Tibial artery (tissue), 4 donors: ENCODE measurements around the gene SCFD1.

Source experiments
- DNase-seq, 2 donors: peaks; one replicate each; pipeline ENCODE4 v3.0.0-alpha.2; 2019
- H3K27ac ChIP-seq, 2 donors: fragments of 200-600 bp; sonication (generic) in 1 of 2; 1 replicate in 1 of 2; 2 replicates in 1 of 2; pipeline ENCODE4 v1.5.1; 2018 to 2019; ENCODE audit warnings: mild to moderate bottlenecking in 1 of 2
- H3K27me3 ChIP-seq, 2 donors: fragments of 200-600 bp; sonication (generic) in 1 of 2; one replicate each; pipeline versions ENCODE4 v1.5.1 to v1.6.0; 2016 to 2019
- H3K36me3 ChIP-seq, 3 donors: fragments of 200-600 bp; sonication (generic) in 2 of 3; one replicate each; pipeline ENCODE4 v1.5.1; 2016 to 2019; ENCODE audit warnings: mild to moderate bottlenecking in 2 of 3
- H3K4me1 ChIP-seq, 4 donors: fragments of 200-600 bp; sonication (generic) in 2 of 4; 1 replicate in 3 of 4; 2 replicates in 1 of 4; pipeline ENCODE4 v1.5.1; 2016 to 2019
- H3K4me3 ChIP-seq, 2 donors: fragments of 200-600 bp; sonication (generic) in 1 of 2; 1 replicate in 1 of 2; 2 replicates in 1 of 2; pipeline ENCODE4 v1.5.1; 2018 to 2019; ENCODE audit warnings: mild to moderate bottlenecking in 2 of 2
- H3K9me3 ChIP-seq, 3 donors: fragments of 200-600 bp; sonication (generic) in 1 of 3; one replicate each; pipeline ENCODE4 v1.5.1; 2016 to 2019
- CTCF ChIP-seq, 2 experiments: fragments of 200-600 bp in 1 of 2; fragments of 450-650 bp in 1 of 2; IDR thresholded peaks; one replicate each; pipeline ENCODE4 v1.5.1; 2017 to 2019; ENCODE audit warnings: antibody characterized with exemption in 2 of 2, mild to moderate bottlenecking in 1 of 2, moderate library complexity in 1 of 2
- intact Hi-C: fragments of 100-400 bp; cut with DNase I; formaldehyde crosslinking; loops from one replicate; pipeline ENCODE4 v1.15.0; 2023; ENCODE audit warnings: low total_unique reads

Gene SCFD1

DNA sequence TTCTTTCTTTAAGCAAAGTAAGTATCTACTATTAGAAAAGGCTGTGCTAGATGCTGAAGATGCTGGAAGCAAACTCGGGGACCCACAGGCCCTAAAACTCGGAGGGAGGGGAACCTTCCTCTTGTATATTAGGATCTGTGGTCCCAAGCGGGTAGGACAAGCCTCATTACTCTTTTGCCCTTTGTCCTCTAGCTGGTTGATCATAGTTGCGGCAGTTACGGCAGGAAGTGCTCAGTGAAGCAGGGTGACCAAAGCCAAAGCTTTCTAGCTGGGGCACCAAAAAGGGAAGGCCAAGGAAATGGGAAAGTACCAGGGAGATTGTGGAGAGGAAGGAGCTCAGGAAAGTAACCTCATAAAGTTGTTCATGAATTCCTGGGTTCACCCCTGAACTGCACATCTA lies 76.3 kb downstream of the SCFD1 start:
- Histone ChIP-seq H3K36me3 (peaks cover 44 to 47% (median 45%) of the 10 kb centered on the region in 3 donors), H3K4me3 (no peak overlapping the region), H3K4me1 (no peaks in the 10 kb centered on the region), H3K27ac (no peak overlapping the region), H3K27me3 (no peaks in the 10 kb centered on the region), H3K9me3 (no peaks in the 10 kb centered on the region)
- DNase-seq: no peak
- TF ChIP-seq CTCF (IDR thresholded peaks at IDR 0.05): no peak
- intact Hi-C loops: no loop called here

DNA sequence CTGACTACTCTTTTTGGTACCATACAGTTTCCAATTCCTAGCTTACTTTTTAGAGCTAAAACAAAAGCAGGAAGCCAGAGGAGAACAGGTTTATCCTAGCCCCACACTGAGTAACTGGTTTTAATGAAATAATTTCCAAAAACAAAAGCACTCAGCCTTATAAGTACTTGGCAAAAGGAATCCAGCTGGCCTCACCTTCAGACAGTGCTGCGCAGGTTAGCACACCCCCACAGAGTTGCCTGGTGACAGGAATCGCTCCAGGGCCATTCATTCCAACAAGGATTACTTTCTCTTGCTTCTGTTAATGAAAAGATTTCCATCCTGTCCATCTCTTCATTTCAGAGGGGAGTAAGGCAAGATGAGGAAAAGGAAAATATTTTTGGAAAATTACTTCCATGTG lies 84.6 kb downstream of the SCFD1 start:
- H3K27me3 ChIP-seq: no peaks in the 10 kb centered on the region
- no peaks in the 10 kb centered on the region for H3K9me3 ChIP-seq
- no peaks in the 10 kb centered on the region for H3K4me1 ChIP-seq
- H3K36me3 ChIP-seq: peaks cover 17 to 37% (median 17%) of the 10 kb centered on the region in 3 donors
- intact Hi-C loops: no loop called here
- no peak overlapping the region for H3K4me3 ChIP-seq
- DNase-seq: no peak
- H3K27ac ChIP-seq: no peak overlapping the region
- TF ChIP-seq CTCF (IDR thresholded peaks at IDR 0.05): no peak

- Histone ChIP-seq H3K9me3 (no peaks in the 10 kb centered on the region), H3K4me3 (no peak overlapping the region), H3K27me3 (no peaks in the 10 kb centered on the region), H3K27ac (no peak overlapping the region), H3K4me1 (no peaks in the 10 kb centered on the region), H3K36me3 (peaks cover 12 to 33% (median 19%) of the 10 kb centered on the region in 3 donors)
- DNase-seq: no peak
- intact Hi-C loops: no loop called here
- TF ChIP-seq CTCF (IDR thresholded peaks at IDR 0.05): no peak
Measured at GRCh38 chr14:30708157-30708556, 86.0 kb downstream of the SCFD1 start.

DNA sequence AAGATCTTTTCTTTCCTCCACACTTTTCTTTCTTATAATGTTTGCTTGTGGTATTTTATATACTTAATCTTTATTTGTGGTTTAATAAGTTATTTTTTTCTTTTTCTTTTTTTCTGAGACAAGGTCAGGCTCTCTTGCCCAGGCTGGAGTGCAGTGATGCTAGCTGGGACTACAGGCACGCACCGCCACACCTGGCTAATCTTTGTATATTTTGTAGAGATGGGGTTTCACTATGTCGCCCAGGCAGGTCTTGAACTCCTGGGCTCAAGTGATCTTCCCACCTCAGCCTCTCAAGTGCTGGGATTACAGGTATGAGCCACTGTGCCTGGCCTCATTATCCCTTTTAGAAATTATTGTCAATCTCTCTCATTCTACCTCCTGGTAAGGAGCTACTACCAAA lies 87.1 kb downstream of the SCFD1 start:
- Histone ChIP-seq H3K36me3 (peaks cover 12 to 33% (median 19%) of the 10 kb centered on the region in 3 donors), H3K27me3 (no peaks in the 10 kb centered on the region), H3K27ac (no peak overlapping the region), H3K9me3 (no peaks in the 10 kb centered on the region), H3K4me3 (no peak overlapping the region), H3K4me1 (no peaks in the 10 kb centered on the region)
- intact Hi-C loops: no loop called here
- DNase-seq: no peak
- no peak for TF ChIP-seq CTCF (IDR thresholded peaks at IDR 0.05)

- no peaks in the 10 kb centered on the region for H3K9me3 ChIP-seq
- DNase-seq: no peak
- H3K4me3 ChIP-seq: no peak overlapping the region
- intact Hi-C loops: no loop called here
- TF ChIP-seq CTCF (IDR thresholded peaks at IDR 0.05): no peak
- peaks cover 6 to 31% (median 25%) of the 10 kb centered on the region in 3 donors for H3K36me3 ChIP-seq
- no peak overlapping the region for H3K27ac ChIP-seq
- no peaks in the 10 kb centered on the region for H3K4me1 ChIP-seq
- no peaks in the 10 kb centered on the region for H3K27me3 ChIP-seq
Measured at GRCh38 chr14:30710876-30711275, 88.8 kb downstream of the SCFD1 start.

- TF ChIP-seq CTCF (IDR thresholded peaks at IDR 0.05): no peak
- intact Hi-C loops: no loop called here
- Histone ChIP-seq H3K4me3 (no peak overlapping the region), H3K4me1 (no peaks in the 10 kb centered on the region), H3K27me3 (no peaks in the 10 kb centered on the region), H3K27ac (no peak overlapping the region), H3K9me3 (no peaks in the 10 kb centered on the region), H3K36me3 (peaks cover 12 to 37% (median 37%) of the 10 kb centered on the region in 3 donors)
- DNase-seq: no peak
Measured at GRCh38 chr14:30719137-30719536, 97.0 kb downstream of the SCFD1 start.
